ENCODE results near the gene ZNF473. TPM values are rescaled to one million over a fixed set of nuclear protein-coding genes. Genes with fewer than 3 reads are reported as not detected.

Gene ZNF473
- polyA plus RNA-seq, 1 donor (not counting 4 experiments of a cell fraction or from before 2014, with no cell fraction given) = 7.7 TPM

DNA sequence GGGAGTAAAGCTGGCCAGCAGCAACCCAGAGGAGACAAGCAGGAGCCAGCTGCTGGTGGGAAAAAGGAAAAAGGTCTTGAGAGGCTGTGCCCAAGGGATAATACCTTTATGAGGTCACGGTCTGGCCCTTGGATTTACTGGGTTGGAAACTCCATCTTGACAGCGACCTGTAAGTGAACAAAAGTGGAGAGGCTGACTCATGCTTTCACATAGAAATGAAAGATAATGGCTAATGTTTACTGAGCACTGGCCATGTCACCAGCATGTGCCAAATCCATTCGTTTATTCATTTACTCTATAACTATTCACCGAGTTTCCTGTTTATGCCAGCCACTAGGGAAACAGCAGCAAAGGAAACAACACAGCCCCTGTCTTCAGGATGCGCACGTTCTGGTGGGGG lies 5.3 kb upstream of the ZNF473 start:
- FAIRE-seq (no peak), DNase-seq (ENCODE audit: low read depth, low spot score) (no peak)
- Histone ChIP-seq H3K27me3 (ENCODE audit: control insufficient read depth, extremely low read depth, insufficient read depth, low read length) (no peaks in the 10 kb centered on the region), H4K20me1 (ENCODE audit: control insufficient read depth, extremely low read depth, insufficient read depth, low read length) (peaks cover 3% of the 10 kb centered on the region), H3K9ac (ENCODE audit: control insufficient read depth, extremely low read depth, insufficient read depth, low read length) (no peak overlapping the region), H3K4me3 (ENCODE audit: control insufficient read depth in 2 of 3, extremely low read depth in 1 of 3, insufficient read depth in 2 of 3, low read depth in 1 of 3, low read length in 3 of 3) (no peak overlapping the region), H3K79me2 (ENCODE audit: control insufficient read depth, insufficient read depth, low read length) (peaks cover 34% of the 10 kb centered on the region), H3K9me1 (ENCODE audit: control insufficient read depth, extremely low read depth, insufficient read depth, low read length) (no peaks in the 10 kb centered on the region), H2AFZ (ENCODE audit: control insufficient read depth, low read length) (no peak overlapping the region), H3K4me2 (ENCODE audit: control insufficient read depth, extremely low read depth, insufficient read depth, low read depth, low read length) (no peak overlapping the region), H3K27ac (ENCODE audit: control insufficient read depth, insufficient read depth, low read length) (no peak overlapping the region), H3K9me3 (ENCODE audit: control insufficient read depth, low read depth, low read length) (no peaks in the 10 kb centered on the region), H3K36me3 (ENCODE audit: control insufficient read depth in 2 of 2, extremely low read depth in 1 of 2, insufficient read depth in 2 of 2, low read length in 2 of 2) (peaks cover 12 to 20% of the 10 kb centered on the region in 2 experiments), H3K4me1 (ENCODE audit: control insufficient read depth, extremely low read depth, insufficient read depth, low read length) (peaks cover 6% of the 10 kb centered on the region)
- dilution Hi-C loops (cut with MboI; ENCODE audit: extremely low pct_ligation_motif_present, low sequenced_read_pairs) = no loop called here
- TF ChIP-seq, protein P1, sequence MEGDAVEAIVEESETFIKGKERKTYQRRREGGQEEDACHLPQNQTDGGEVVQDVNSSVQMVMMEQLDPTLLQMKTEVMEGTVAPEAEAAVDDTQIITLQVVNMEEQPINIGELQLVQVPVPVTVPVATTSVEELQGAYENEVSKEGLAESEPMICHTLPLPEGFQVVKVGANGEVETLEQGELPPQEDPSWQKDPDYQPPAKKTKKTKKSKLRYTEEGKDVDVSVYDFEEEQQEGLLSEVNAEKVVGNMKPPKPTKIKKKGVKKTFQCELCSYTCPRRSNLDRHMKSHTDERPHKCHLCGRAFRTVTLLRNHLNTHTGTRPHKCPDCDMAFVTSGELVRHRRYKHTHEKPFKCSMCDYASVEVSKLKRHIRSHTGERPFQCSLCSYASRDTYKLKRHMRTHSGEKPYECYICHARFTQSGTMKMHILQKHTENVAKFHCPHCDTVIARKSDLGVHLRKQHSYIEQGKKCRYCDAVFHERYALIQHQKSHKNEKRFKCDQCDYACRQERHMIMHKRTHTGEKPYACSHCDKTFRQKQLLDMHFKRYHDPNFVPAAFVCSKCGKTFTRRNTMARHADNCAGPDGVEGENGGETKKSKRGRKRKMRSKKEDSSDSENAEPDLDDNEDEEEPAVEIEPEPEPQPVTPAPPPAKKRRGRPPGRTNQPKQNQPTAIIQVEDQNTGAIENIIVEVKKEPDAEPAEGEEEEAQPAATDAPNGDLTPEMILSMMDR (optimal IDR thresholded peaks at IDR 0.05 in 1 of 3, IDR thresholded peaks at IDR 0.05 in 1 of 3, conservative IDR thresholded peaks at IDR 0.05 in 1 of 3; ENCODE audit: extremely low read depth in 1 of 3, insufficient read depth in 2 of 3, low read length in 3 of 3) = no peak
- TF ChIP-seq EZH2 (IDR thresholded peaks at IDR 0.05; ENCODE audit: low read length) = no peak

- Histone ChIP-seq H3K36me3 (ENCODE audit: control insufficient read depth in 2 of 2, extremely low read depth in 1 of 2, insufficient read depth in 2 of 2, low read length in 2 of 2) (peaks cover 5 to 9% of the 10 kb centered on the region in 2 experiments), H3K9me3 (ENCODE audit: control insufficient read depth, low read depth, low read length) (no peaks in the 10 kb centered on the region), H3K4me1 (ENCODE audit: control insufficient read depth, extremely low read depth, insufficient read depth, low read length) (peaks cover 10% of the 10 kb centered on the region), H3K27ac (ENCODE audit: control insufficient read depth, insufficient read depth, low read length) (no peak overlapping the region), H3K9ac (ENCODE audit: control insufficient read depth, extremely low read depth, insufficient read depth, low read length) (no peak overlapping the region), H3K4me2 (ENCODE audit: control insufficient read depth, extremely low read depth, insufficient read depth, low read depth, low read length) (no peak overlapping the region), H3K9me1 (ENCODE audit: control insufficient read depth, extremely low read depth, insufficient read depth, low read length) (no peaks in the 10 kb centered on the region), H4K20me1 (ENCODE audit: control insufficient read depth, extremely low read depth, insufficient read depth, low read length) (peaks cover 3% of the 10 kb centered on the region), H3K79me2 (ENCODE audit: control insufficient read depth, insufficient read depth, low read length) (peaks cover 53% of the 10 kb centered on the region), H3K27me3 (ENCODE audit: control insufficient read depth, extremely low read depth, insufficient read depth, low read length) (no peaks in the 10 kb centered on the region), H2AFZ (ENCODE audit: control insufficient read depth, low read length) (no peak overlapping the region), H3K4me3 (ENCODE audit: control insufficient read depth in 2 of 3, extremely low read depth in 1 of 3, insufficient read depth in 2 of 3, low read depth in 1 of 3, low read length in 3 of 3) (no peak overlapping the region)
- dilution Hi-C loops (cut with MboI; ENCODE audit: extremely low pct_ligation_motif_present, low sequenced_read_pairs) = no loop called here
- DNase-seq (ENCODE audit: low read depth, low spot score) (no peak), FAIRE-seq (no peak)
- TF ChIP-seq EZH2 (IDR thresholded peaks at IDR 0.05; ENCODE audit: low read length) = no peak
- TF ChIP-seq, protein P1 (optimal IDR thresholded peaks at IDR 0.05 in 1 of 3, IDR thresholded peaks at IDR 0.05 in 1 of 3, conservative IDR thresholded peaks at IDR 0.05 in 1 of 3; ENCODE audit: extremely low read depth in 1 of 3, insufficient read depth in 2 of 3, low read length in 3 of 3) = no peak
Measured at GRCh38 chr19:50022823-50023222, 3.0 kb upstream of the ZNF473 start.

Measured in keratinocyte (primary cell).